Pons (tissue), 1 donor: ENCODE measurements around the gene ZBTB11.
"Not testable (repeated sequence)": the region's sequence is repeated elsewhere in the genome, so short reads cannot be mapped to it uniquely, and the experiment has no call there.

ENCODE experiments used
- DNase-seq: peaks from one replicate; pipeline ENCODE4 v3.0.0-alpha.2; 2016; ENCODE audit warnings: low spot score

ZBTB11 gene

GRCh38 chr3:101690972-101691371, 14.0 kb upstream of the ZBTB11 start:
- no peak for DNase-seq

GRCh38 chr3:101689286-101689685, 12.4 kb upstream of the ZBTB11 start:
- no peak for DNase-seq

- DNase-seq, result peak; percentile 23
Measured at GRCh38 chr3:101687142-101687931, 10.4 kb upstream of the ZBTB11 start.

GRCh38 chr3:101685870-101686307, 9.0 kb upstream of the ZBTB11 start:
- DNase-seq, result no peak

- DNase-seq, result no peak
Measured at GRCh38 chr3:101685050-101685400, 8.1 kb upstream of the ZBTB11 start.

GRCh38 chr3:101680466-101680865, 3.5 kb upstream of the ZBTB11 start:
- DNase-seq, result no peak

GRCh38 chr3:101678837-101679236, 1.9 kb upstream of the ZBTB11 start:
- not testable (repeated sequence) for DNase-seq

- no peak for DNase-seq
Measured at GRCh38 chr3:101677436-101678286, 729 bp upstream of the ZBTB11 start.

- DNase-seq, result peak; percentile 90
Measured at GRCh38 chr3:101676216-101676764, 642 bp downstream of the ZBTB11 start.

- DNase-seq, result no peak
Measured at GRCh38 chr3:101675709-101676215, 1.2 kb downstream of the ZBTB11 start.

- DNase-seq, result no peak
Measured at GRCh38 chr3:101674518-101674917, 2.4 kb downstream of the ZBTB11 start.

- DNase-seq, result no peak
Measured at GRCh38 chr3:101673953-101674352, 3.0 kb downstream of the ZBTB11 start.

- no peak for DNase-seq
Measured at GRCh38 chr3:101671014-101671413, 5.9 kb downstream of the ZBTB11 start.

GRCh38 chr3:101667844-101668243, 9.1 kb downstream of the ZBTB11 start:
- DNase-seq, result no peak

- no peak for DNase-seq
Measured at GRCh38 chr3:101667331-101667730, 9.6 kb downstream of the ZBTB11 start.

- no peak for DNase-seq
Measured at GRCh38 chr3:101665851-101666250, 11.1 kb downstream of the ZBTB11 start.

- DNase-seq, result no peak
Measured at GRCh38 chr3:101665357-101665756, 11.6 kb downstream of the ZBTB11 start.

- no peak for DNase-seq
Measured at GRCh38 chr3:101660714-101661113, 16.2 kb downstream of the ZBTB11 start.

- no peak for DNase-seq
Measured at GRCh38 chr3:101656651-101657050, 20.3 kb downstream of the ZBTB11 start.

GRCh38 chr3:101646726-101647125, 30.2 kb downstream of the ZBTB11 start:
- DNase-seq, result no peak

- DNase-seq, result no peak
Measured at GRCh38 chr3:101643861-101644613, 32.9 kb downstream of the ZBTB11 start.
